Transverse colon (tissue), 4 donors: ENCODE measurements around the gene POLR3A.

Experiments
- EP300 ChIP-seq: sonication (generic); formaldehyde crosslinking; IDR thresholded peaks from one replicate; pipeline ENCODE4 v1.6.1; 2017; ENCODE audit warnings: antibody characterized with exemption, low read depth
- POLR2A ChIP-seq: fragments of 450-650 bp; IDR thresholded peaks from one replicate; pipeline ENCODE4 v1.6.1; 2016; ENCODE audit warnings: antibody characterized with exemption, mild to moderate bottlenecking, moderate library complexity
- POLR2AphosphoS5 ChIP-seq, 3 donors: sonication (generic); formaldehyde crosslinking; IDR thresholded peaks; one replicate each; pipeline ENCODE4 v1.6.1; 2016; ENCODE audit warnings: antibody characterized with exemption in 3 of 3
- TF ChIP-seq, protein P1 (sequence below), 5 experiments: fragments of 200-600 bp in 3 of 5; fragments of 450-650 bp in 2 of 5; sonication (generic) in 3 of 5; IDR thresholded peaks; 1 replicate in 2 of 5; 2 replicates in 3 of 5; pipeline ENCODE4 v1.5.1; 2016 to 2017; ENCODE audit warnings: antibody characterized with exemption in 5 of 5, inconsistent platforms in 3 of 5, mild to moderate bottlenecking in 2 of 5, moderate library complexity in 1 of 5

DNA sequence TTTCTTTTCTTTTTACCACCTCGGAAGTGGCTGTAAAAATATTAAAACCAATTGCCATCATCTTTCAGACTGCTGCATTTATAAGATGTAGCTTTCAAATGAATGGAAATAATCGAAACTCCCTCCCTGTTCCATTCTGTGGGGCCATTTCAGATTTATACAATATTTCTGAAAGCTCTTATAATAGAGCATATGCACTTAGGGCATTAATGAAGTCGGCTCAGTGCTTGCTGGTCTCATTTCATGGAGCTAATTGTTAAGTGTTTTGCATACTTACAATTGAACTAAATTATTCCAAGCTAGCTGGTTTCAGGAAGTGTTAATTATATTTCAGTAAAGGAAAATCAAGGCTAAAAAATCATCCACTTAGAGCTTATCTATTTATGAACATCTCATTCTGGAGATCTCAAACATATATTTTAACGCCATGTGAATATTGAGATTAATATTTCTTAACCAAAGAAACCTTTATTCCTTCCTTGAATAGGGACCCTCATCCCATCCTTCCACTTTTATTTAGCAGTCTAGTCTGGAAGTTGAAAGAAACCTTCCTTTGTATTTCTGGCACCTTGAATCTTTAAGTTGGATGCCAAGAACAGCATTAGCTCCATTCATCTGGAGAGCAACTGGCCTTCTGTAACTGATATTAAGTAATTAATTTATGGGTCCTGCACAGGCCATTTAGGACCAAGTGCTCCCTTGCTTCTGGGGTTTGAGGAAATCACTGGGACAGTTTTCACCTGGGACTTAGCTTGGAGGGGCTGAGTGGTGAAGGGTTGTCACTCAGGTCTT lies 49.4 kb upstream of the POLR3A start:
- TF ChIP-seq, protein P1, sequence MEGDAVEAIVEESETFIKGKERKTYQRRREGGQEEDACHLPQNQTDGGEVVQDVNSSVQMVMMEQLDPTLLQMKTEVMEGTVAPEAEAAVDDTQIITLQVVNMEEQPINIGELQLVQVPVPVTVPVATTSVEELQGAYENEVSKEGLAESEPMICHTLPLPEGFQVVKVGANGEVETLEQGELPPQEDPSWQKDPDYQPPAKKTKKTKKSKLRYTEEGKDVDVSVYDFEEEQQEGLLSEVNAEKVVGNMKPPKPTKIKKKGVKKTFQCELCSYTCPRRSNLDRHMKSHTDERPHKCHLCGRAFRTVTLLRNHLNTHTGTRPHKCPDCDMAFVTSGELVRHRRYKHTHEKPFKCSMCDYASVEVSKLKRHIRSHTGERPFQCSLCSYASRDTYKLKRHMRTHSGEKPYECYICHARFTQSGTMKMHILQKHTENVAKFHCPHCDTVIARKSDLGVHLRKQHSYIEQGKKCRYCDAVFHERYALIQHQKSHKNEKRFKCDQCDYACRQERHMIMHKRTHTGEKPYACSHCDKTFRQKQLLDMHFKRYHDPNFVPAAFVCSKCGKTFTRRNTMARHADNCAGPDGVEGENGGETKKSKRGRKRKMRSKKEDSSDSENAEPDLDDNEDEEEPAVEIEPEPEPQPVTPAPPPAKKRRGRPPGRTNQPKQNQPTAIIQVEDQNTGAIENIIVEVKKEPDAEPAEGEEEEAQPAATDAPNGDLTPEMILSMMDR (IDR thresholded peaks at IDR 0.05), result no peak
- TF ChIP-seq POLR2AphosphoS5 (IDR thresholded peaks at IDR 0.05), result no peak
- no peak for TF ChIP-seq POLR2A
- no peak for TF ChIP-seq EP300
